HCT116 (cell line): ENCODE measurements around the gene ZBTB7C. TPM values are rescaled to one million over a fixed set of nuclear protein-coding genes. Genes with fewer than 3 reads are reported as not detected.

Experiments used
- ATAC-seq: fragments of 200-7000 bp; cut with Tn5 transposase; 2 replicates; pipeline ENCODE4 v1.9.1; 2020; ENCODE audit warnings: mild to moderate bottlenecking, moderate library complexity
- BruUV-seq: library from RNA; stranded (reverse); fragments of 400-500 nt; replicated peaks from 2 replicates; lab custom pipeline; 2021; lab: Mats Ljungman, UMichigan
- CTCF ChIA-PET: fragments of 300-600 bp; sonication (Branson Sonifier 250); formaldehyde crosslinking; loops from one replicate; lab custom pipeline; 2021; ENCODE audit warnings: antibody characterized with exemption; lab: Charles Lee
- POLR2A ChIA-PET: fragments of 300-600, 350-600 bp; sonication (Branson Sonifier 250); formaldehyde crosslinking; loops from one replicate; lab custom pipeline; 2021; ENCODE audit warnings: antibody characterized with exemption; lab: Charles Lee
- RAD21 ChIA-PET, 2 experiments: fragments of 300-600 bp; sonication (Branson Sonifier 250); formaldehyde crosslinking; loops; one replicate each; lab custom pipeline; 2023; ENCODE audit warnings: low total read pairs in 2 of 2; ENCODE audit not compliant: uncharacterized antibody in 2 of 2, unreplicated experiment in 2 of 2, low non-redundant PET in 1 of 2; lab: Charles Lee
- DNase-seq: peaks from one replicate; pipeline ENCODE4 v3.0.0-alpha.2; 2010; ENCODE audit warnings: low read depth, low spot score
- H2AFZ ChIP-seq: fragments of 200-600 bp; shearing (Covaris generic), sonication (generic); 2 replicates; pipeline ENCODE4 v1.6.1; 2017; ENCODE audit warnings: low read depth, mixed run types, mixed read lengths, antibody characterized with exemption, low read length; ENCODE audit not compliant: poor library complexity, severe bottlenecking
- H3K27ac ChIP-seq: 2 replicates; pipeline ENCODE4 v1.5.1; 2012; ENCODE audit warnings: low read depth, low read length
- H3K27me3 ChIP-seq: fragments of 200-600 bp; sonication (generic); 2 replicates; pipeline ENCODE4 v1.6.1; 2016; ENCODE audit warnings: mixed run types, low read length, mixed read lengths; ENCODE audit not compliant: insufficient read depth
- H3K36me3 ChIP-seq, 2 experiments: fragments of 200-500 bp in 1 of 2; fragments of 200-600 bp in 1 of 2; sonication (Bioruptor generic) in 1 of 2; sonication (generic) in 1 of 2; 2 replicates each; pipeline versions ENCODE4 v1.5.1 to v1.6.1; 2014 to 2016; ENCODE audit warnings: low read length in 2 of 2, inconsistent platforms in 1 of 2, mixed read lengths in 1 of 2, mixed run types in 1 of 2; ENCODE audit not compliant: insufficient read depth in 2 of 2, control insufficient read depth in 1 of 2
- H3K4me1 ChIP-seq, 2 experiments: fragments of 200-600 bp in 1 of 2; sonication (generic) in 1 of 2; 2 replicates each; pipeline versions ENCODE4 v1.5.1 to v1.6.1; 2012 to 2017; ENCODE audit warnings: low read length in 2 of 2, inconsistent platforms in 1 of 2, mild to moderate bottlenecking in 1 of 2, mixed read lengths in 1 of 2, mixed run types in 1 of 2, moderate library complexity in 1 of 2; ENCODE audit not compliant: insufficient read depth in 2 of 2, control insufficient read depth in 1 of 2
- H3K4me2 ChIP-seq: fragments of 200-600 bp; sonication (generic); 2 replicates; pipeline ENCODE4 v1.6.1; 2017; ENCODE audit warnings: mixed run types, low read length, mixed read lengths
- H3K4me3 ChIP-seq, 2 experiments: fragments of 200-600 bp in 1 of 2; sonication (generic) in 1 of 2; replicated peaks in 1 of 2; 2 replicates each; pipeline ENCODE4 v1.5.1; 2011 to 2016; ENCODE audit warnings: low read length in 2 of 2, control low read depth in 1 of 2, low read depth in 1 of 2, mild to moderate bottlenecking in 1 of 2, mixed read lengths in 1 of 2, mixed run types in 1 of 2
- H3K79me2 ChIP-seq: fragments of 200-600 bp; sonication (generic); 2 replicates; pipeline ENCODE4 v1.6.1; 2017; ENCODE audit warnings: mild to moderate bottlenecking, mixed run types, low read length, moderate library complexity, mixed read lengths; ENCODE audit not compliant: insufficient read depth
- H3K9ac ChIP-seq: fragments of 200-600 bp; sonication (generic); 2 replicates; pipeline ENCODE4 v1.6.1; 2016; ENCODE audit warnings: low read length, mixed read lengths
- H3K9me2 ChIP-seq: fragments of 200-600 bp; sonication (generic), shearing (Covaris generic); 2 replicates; pipeline ENCODE4 v1.6.1; 2017; ENCODE audit warnings: mixed run types, mild to moderate bottlenecking, moderate library complexity; ENCODE audit not compliant: insufficient read depth
- H3K9me3 ChIP-seq, 2 experiments: fragments of 200-500 bp in 1 of 2; fragments of 200-600 bp in 1 of 2; sonication (Bioruptor generic) in 1 of 2; sonication (generic) in 1 of 2; 2 replicates each; pipeline ENCODE4 v1.6.1; 2014 to 2017; ENCODE audit warnings: low read length in 2 of 2, mixed read lengths in 2 of 2, inconsistent platforms in 1 of 2, low read depth in 1 of 2, mild to moderate bottlenecking in 1 of 2, mixed run types in 1 of 2, moderate library complexity in 1 of 2; ENCODE audit not compliant: control insufficient read depth in 1 of 2, insufficient read depth in 1 of 2
- H4K20me1 ChIP-seq: fragments of 200-600 bp; sonication (generic), shearing (Covaris generic); 2 replicates; pipeline ENCODE4 v1.6.1; 2017; ENCODE audit warnings: mixed run types, mild to moderate bottlenecking, moderate library complexity; ENCODE audit not compliant: insufficient read depth
- CEBPB ChIP-seq: IDR thresholded peaks from 2 replicates; pipeline ENCODE4 v1.6.1; 2012; ENCODE audit warnings: low read depth
- CTCF ChIP-seq, 3 experiments: fragments of 200-600 bp in 1 of 3; sonication (generic) in 1 of 3; IDR thresholded peaks in 2 of 3; conservative IDR thresholded peaks in 1 of 3; 2 replicates each; pipeline ENCODE4 v1.5.1; 2012 to 2017; ENCODE audit warnings: low read depth in 2 of 3, low read length in 2 of 3, antibody characterized with exemption in 1 of 3, borderline replicate concordance in 1 of 3, control low read depth in 1 of 3, mild to moderate bottlenecking in 1 of 3, mixed read lengths in 1 of 3, mixed run types in 1 of 3, moderate library complexity in 1 of 3; ENCODE audit not compliant: insufficient read depth in 1 of 3
- EGR1 ChIP-seq: IDR thresholded peaks from 2 replicates; pipeline ENCODE4 v1.6.1; 2012; ENCODE audit warnings: low read depth
- FOSL1 ChIP-seq: IDR thresholded peaks from 2 replicates; pipeline ENCODE4 v1.6.1; 2012; ENCODE audit warnings: low read depth
- JUND ChIP-seq: IDR thresholded peaks from 2 replicates; pipeline ENCODE4 v1.6.1; 2012
- MAX ChIP-seq: IDR thresholded peaks from 2 replicates; pipeline ENCODE4 v1.6.1; 2012
- POLR2A ChIP-seq: IDR thresholded peaks from 2 replicates; pipeline ENCODE4 v1.7.0; 2011; ENCODE audit warnings: borderline replicate concordance; ENCODE audit not compliant: insufficient read depth, insufficient read length; ENCODE audit errors: extremely low read depth
- POLR2AphosphoS5 ChIP-seq: IDR thresholded peaks from 2 replicates; pipeline ENCODE4 v1.6.1; 2011; ENCODE audit warnings: mild to moderate bottlenecking, low read depth, low read length, moderate library complexity
- SIN3A ChIP-seq: IDR thresholded peaks from 2 replicates; pipeline ENCODE4 v1.6.1; 2012; ENCODE audit warnings: low read depth
- TCF7L2 ChIP-seq: IDR thresholded peaks from 2 replicates; pipeline ENCODE4 v1.7.0; 2011; ENCODE audit warnings: borderline replicate concordance, inconsistent platforms; ENCODE audit not compliant: insufficient read depth, insufficient read length; ENCODE audit errors: extremely low read depth
- ZBTB33 ChIP-seq: IDR thresholded peaks from 2 replicates; pipeline ENCODE4 v1.6.1; 2011; ENCODE audit warnings: mild to moderate bottlenecking, low read length, moderate library complexity; ENCODE audit not compliant: insufficient replicate concordance; ENCODE audit errors: extremely low read depth
- intact Hi-C: fragments of 100-400 bp; cut with micrococcal nuclease; formaldehyde crosslinking; loops from 2 replicates; pipeline ENCODE4 v1.10.0; 2022
- total RNA-seq: library from RNA; stranded (reverse); gene quantifications from one replicate; pipeline ENCODE4 v1.2.1, GENCODE V29; 2021; ENCODE audit not compliant: unreplicated experiment

Gene ZBTB7C
- total RNA-seq, 1 experiment from 2014 or later = 0.37 TPM

GRCh38 chr18:48215876-48216638, 193.1 kb downstream of the ZBTB7C start:
- H3K4me2 ChIP-seq = no peak overlapping the region
- no peak overlapping the region for H3K9ac ChIP-seq
- no peak overlapping the region for H3K27ac ChIP-seq
- POLR2A ChIA-PET = no interaction called here
- DNase-seq = no peak
- intact Hi-C loops = no loop called here
- no peaks in the 10 kb centered on the region for H3K27me3 ChIP-seq
- no peak for TF ChIP-seq MAX
- no peak for TF ChIP-seq POLR2AphosphoS5
- no peak for TF ChIP-seq FOSL1
- TF ChIP-seq, all 23 proteins: peak for 0
- Histone ChIP-seq H4K20me1 (no peaks in the 10 kb centered on the region), H3K4me3 (no peak overlapping the region), H3K4me1 (peaks cover 0 to 6% of the 10 kb centered on the region in 2 experiments; a peak in 2 of 4 replicates), H3K9me3 (no peaks in the 10 kb centered on the region), H3K79me2 (no peaks in the 10 kb centered on the region), H3K36me3 (no peaks in the 10 kb centered on the region), H3K9me2 (no peaks in the 10 kb centered on the region), H2AFZ (no peak overlapping the region)
- ChIA-PET RAD21 (no interaction called here), CTCF (no interaction called here)
- ATAC-seq = no peak
- BruUV-seq = no TSS peak

DNA sequence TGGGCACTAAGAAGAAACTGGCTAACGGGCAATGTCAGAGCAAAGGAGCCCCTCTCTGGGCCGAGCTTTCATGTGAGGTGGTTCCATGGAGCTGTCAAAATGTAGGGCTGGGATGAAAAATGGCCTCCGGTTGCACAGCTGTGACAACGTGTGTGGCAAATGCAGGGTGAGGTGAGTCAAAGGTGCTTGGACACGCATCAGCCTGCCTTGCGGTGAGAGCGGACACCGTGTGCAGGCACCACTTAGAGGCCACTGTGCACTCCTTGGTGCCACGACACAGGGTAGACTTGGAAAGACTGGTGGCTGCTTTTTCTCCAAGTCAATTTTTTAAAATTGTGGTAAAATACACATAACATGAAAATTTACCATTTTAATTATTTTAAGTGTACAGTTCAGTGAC, 195.4 kb downstream of the ZBTB7C start:
- no peaks in the 10 kb centered on the region for H4K20me1 ChIP-seq
- CTCF ChIA-PET = interaction anchor here (0.5 kb wide), 1 partner anchor 324 kb away, joined by 3 read pairs; no protein-coding TSS in a partner anchor
- no peaks in the 10 kb centered on the region for H3K9me2 ChIP-seq
- intact Hi-C loops = no loop called here
- RAD21 ChIA-PET = no interaction called here
- H3K27me3 ChIP-seq = 0 out of 2 replicates have a peak, but pooled peaks cover 4% of the 10 kb centered on the region
- H3K4me2 ChIP-seq = no peak overlapping the region
- H3K9me3 ChIP-seq = no peaks in the 10 kb centered on the region
- POLR2A ChIA-PET = no interaction called here
- H2AFZ ChIP-seq = no peak overlapping the region
- no peak for ATAC-seq
- H3K4me1 ChIP-seq = peaks cover 0 to 6% of the 10 kb centered on the region in 2 experiments; a peak in 2 of 4 replicates
- no peaks in the 10 kb centered on the region for H3K36me3 ChIP-seq
- TF ChIP-seq EGR1 (no peak), SIN3A (no peak), CEBPB (no peak), JUND (no peak), ZBTB33 (no peak), TCF7L2 (no peak), CTCF (IDR thresholded peaks at IDR 0.05 in 2 of 3, conservative IDR thresholded peaks at IDR 0.05 in 1 of 3; ENCODE audit: borderline replicate concordance in 1 of 3, insufficient read depth in 1 of 3, low read depth in 2 of 3, low read length in 2 of 3) (no peak), MAX (no peak), POLR2A (no peak)
- TF ChIP-seq, all 23 proteins: peak for 0
- Histone ChIP-seq H3K4me3 (no peak overlapping the region), H3K79me2 (no peaks in the 10 kb centered on the region), H3K27ac (no peak overlapping the region), H3K9ac (no peak overlapping the region)
- no TSS peak for BruUV-seq
- DNase-seq = no peak
